ENCODE results near the gene KYNU.

- peak; percentile 34 for TF ChIP-seq POLR2AphosphoS5 (IDR thresholded peaks at IDR 0.05)
- no peak for TF ChIP-seq POLR2A (IDR thresholded peaks at IDR 0.05)
- TF ChIP-seq, protein P1, sequence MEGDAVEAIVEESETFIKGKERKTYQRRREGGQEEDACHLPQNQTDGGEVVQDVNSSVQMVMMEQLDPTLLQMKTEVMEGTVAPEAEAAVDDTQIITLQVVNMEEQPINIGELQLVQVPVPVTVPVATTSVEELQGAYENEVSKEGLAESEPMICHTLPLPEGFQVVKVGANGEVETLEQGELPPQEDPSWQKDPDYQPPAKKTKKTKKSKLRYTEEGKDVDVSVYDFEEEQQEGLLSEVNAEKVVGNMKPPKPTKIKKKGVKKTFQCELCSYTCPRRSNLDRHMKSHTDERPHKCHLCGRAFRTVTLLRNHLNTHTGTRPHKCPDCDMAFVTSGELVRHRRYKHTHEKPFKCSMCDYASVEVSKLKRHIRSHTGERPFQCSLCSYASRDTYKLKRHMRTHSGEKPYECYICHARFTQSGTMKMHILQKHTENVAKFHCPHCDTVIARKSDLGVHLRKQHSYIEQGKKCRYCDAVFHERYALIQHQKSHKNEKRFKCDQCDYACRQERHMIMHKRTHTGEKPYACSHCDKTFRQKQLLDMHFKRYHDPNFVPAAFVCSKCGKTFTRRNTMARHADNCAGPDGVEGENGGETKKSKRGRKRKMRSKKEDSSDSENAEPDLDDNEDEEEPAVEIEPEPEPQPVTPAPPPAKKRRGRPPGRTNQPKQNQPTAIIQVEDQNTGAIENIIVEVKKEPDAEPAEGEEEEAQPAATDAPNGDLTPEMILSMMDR (IDR thresholded peaks at IDR 0.05): no peak
These were observed 97.0 kb downstream of the KYNU start for GRCh38 chr2:142974288-142975024.
